Cerebellar cortex (tissue), 1 donor: ENCODE results near the gene TREML1.

Experiments used
- DNase-seq: peaks from one replicate; pipeline ENCODE4 v3.0.0-alpha.2; 2015; ENCODE audit warnings: low spot score

Gene TREML1

GRCh38 chr6:41177695-41178094, 23.5 kb upstream of the TREML1 start:
- no peak for DNase-seq

DNA sequence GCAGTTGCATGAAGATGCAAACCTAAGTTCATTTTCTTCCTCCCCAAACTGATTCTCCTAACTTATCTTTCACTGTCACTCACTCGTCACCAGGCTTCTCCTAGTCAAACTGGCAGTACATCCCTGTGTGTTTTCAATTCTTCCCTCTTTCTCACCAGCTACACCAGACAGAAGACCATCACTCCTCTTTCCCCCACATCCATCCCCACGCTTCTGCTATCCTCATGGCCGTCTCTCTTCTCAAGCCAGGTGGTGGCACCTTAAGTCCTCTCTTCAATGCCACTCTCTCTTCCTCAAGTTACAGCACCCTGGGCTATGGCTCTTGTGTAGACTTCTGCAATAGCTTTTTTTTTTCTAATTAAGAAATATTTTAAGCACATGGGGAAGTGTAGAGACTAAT, 23.1 kb upstream of the TREML1 start:
- DNase-seq: no peak

- DNase-seq: no peak
These were observed 22.0 kb upstream of the TREML1 start for GRCh38 chr6:41176189-41176588.

DNA sequence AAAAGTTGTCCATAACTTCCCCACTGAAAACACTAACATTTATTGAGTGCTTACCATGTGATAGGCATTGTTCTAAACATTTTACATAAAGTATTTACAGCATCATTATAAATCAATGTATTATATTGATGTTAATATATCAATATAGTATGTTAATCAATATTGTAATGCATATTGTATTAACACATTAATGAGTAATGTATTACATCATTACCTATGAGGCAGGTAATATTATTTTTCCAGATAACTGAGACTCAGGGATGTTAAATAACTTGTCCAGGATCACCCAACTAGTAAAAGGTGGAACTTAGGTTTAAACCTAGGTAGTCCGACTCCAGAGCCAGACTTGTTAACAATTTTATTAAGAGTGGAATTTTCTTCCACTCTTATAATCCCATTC, 20.9 kb upstream of the TREML1 start:
- DNase-seq: no peak

DNA sequence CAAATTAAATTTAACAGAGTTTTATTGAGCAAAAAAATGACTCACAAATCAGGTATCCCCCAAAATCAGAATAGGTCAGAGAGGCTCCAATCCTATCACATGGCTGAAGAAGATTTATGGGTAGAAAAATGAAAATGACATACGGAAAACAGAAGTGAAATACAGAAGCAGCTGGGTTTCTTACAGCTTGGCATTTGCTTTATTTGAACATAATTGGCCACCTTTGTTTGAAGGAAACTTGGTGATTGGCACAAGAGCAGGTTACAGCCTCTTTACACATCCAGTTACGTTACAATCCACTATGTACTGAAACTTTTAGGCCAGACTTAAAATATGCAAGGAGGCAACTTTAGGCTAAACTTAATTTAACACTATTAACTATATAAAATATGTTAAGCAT, 20.5 kb upstream of the TREML1 start:
- no peak for DNase-seq

DNA sequence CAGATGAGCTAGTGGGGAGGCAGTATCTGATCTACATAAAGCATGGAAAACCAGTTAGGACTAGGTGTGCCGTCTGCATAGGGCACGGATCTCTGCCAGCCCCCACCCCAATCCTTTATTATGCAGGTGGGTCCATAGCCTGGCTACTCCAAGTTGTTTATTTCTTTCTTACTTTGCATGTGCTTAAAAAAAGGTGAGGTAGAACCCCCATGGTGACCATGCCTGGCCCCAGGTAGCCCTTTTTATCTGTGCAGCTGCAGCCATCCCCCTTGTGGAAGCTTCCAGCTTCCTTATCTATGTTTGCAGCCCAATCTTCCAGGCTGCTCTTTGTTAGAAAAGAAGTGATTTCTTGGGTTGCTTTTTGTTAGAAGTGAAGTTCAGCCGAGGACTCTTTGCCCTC, 17.8 kb upstream of the TREML1 start:
- no peak for DNase-seq

DNA sequence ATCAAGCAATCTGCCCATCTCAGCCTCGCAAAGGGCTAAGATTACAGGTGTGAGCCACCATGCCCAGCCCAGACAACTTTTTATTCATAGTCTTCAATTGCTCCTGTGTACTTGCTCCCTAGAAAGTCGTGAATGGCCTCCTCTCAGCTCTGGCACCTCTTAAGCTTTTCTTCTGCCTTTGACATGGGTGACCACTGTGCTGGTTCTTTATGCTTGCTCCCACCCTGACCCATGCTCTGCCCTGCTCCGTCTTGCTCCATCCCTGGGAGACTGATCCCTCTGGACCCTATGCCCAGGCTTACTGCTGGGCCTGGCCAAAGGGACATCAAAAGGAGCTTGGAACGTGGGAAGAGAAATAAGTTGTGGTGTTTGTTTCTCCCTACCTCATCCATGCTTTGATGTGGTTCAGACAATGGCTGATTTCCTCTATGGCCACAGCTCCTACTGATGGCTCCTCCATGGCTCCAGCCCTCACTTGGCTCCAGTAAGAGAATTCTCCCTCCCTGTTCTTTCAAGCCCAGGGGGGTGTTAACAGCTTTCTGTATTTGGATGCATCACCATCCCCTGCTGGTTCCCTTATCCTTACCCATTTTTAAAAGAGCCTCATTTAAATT, 16.5 kb upstream of the TREML1 start:
- no peak for DNase-seq

DNA sequence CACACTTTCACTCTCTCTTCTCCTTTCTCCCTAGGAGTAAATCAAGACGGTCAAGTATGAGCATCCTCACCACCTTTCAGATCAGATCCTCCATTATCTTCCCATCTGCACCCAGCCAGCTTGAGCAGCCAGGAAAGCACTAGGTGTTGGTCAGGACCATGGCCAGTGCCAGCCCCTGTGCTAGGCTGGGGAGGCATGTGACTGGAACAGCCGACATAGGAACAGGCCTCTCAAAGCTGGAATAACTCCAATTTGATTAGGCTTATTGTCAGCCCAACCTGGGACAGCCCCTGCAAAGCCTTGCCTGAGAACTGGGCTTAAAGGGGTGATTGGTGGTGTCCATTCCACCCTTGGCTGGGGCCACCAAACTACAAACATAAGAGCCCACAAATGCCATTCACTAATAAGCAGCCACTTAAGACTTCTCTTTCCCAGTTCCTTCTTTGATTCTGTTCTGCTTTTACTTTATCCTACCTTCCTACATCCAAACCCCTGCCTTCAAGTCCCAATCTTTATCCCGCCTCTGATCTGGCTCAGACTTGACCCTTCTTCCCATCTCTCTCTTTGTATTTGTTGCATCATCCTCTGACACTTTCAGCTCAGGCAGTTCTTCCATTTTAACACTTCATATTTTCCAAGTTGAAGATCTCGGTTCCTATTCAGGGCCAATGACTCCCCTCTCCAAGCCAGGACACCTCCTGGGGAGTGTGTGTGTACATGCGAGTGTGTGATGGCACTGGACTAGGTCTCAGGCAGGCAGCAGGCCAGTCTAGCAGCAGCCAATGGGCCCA, 13.2 kb upstream of the TREML1 start:
- DNase-seq: no peak

- DNase-seq: no peak
These were observed 10.5 kb upstream of the TREML1 start for GRCh38 chr6:41164551-41165120.

DNA sequence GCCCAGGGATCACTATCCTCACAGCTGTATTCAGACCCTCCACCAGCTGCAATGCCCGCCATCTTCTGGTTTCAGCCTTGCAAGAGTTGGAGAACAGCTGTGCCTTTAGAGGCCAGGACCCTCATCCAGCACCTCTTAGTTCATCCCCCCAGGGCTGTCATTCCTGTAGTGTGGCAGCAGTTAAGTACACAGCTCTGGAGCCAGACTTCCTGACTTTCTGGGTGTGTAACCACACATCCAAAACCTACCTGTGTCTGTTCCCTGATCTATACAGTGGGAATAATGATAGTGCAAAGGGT, 9.2 kb upstream of the TREML1 start:
- no peak for DNase-seq

GRCh38 chr6:41162687-41163418, 8.7 kb upstream of the TREML1 start, which contains the start of gene TREM2:
Gene TREM2 (minus strand): TSS chr6:41163116. CDS start chr6:41163082, 34 bp downstream.
- DNase-seq: no peak

DNA sequence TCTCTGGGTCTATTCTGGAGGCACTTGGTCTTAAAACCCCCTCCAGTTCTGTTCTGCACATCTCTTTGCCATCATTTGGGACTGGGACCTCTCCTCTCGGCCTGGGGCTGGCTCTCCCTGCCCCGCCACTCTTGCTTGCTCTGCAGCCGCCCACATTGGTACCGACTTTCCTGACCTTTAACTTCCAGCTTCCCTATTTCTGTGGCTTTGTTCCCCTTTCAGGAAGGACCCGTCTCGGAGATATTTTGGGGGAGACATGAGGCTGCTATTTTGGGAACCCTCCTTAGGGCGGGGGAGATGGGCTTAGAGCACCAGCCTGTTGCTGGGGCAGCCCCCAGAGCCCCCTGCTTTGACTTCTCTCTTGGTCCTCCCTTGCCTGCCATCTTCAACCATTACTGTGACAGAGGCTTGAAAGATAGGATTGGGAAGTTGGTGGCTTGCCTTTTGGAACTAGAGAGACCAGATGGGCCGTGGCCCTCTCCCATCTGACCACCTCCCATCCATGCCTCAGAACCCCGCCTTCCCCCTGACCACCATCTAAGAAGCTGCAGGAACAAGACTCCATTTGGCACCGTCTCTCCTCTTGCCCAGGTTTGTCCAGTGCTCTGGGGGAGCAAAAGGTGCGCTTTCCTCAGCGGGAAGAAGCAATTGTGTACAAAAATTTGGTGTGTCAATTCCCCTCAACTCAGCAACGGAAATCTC, 7.9 kb upstream of the TREML1 start:
- no peak for DNase-seq

- no peak for DNase-seq
These were observed 7.2 kb upstream of the TREML1 start for GRCh38 chr6:41161380-41161779.

DNA sequence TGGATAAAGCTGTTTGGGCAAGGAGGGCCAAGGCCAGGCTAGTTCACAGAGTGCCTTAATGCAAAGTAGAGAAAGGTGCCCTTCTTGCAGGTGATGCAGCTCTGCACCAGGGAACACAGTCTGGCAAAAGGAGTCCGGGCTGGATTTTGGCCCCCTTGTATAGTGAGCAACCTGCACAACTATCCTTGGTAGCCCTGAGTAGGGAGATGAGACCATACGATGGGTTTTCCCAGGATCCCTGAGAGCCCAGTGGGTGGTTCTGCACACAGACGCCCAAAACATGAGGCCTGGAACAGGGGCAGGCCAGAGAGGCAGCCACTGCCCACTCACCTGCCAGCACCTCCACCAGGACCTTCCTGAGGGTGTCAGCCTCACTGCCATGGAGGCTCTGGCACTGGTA, 6.8 kb upstream of the TREML1 start:
- no peak for DNase-seq

GRCh38 chr6:41159415-41160082, 5.4 kb upstream of the TREML1 start:
- no peak for DNase-seq

DNA sequence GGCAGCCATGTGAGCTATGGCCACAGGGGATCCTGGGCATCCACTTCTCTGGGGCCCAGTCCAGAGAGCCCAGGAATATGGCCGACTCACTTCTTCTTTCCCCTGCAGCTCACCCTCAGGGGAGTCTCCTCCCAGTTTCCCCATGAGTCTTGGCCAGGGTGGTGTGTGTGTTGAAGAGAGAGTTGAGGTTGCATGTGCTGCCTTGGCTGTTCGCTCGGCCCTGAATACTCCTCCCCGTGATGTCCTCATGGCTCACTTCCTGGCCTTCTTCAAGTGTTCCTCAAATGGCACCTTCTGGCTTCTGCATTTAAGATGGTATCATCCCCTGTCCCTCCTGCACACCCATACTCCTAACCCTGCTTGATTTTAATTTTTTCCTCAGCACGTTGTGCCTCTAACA, 3.2 kb upstream of the TREML1 start:
- no peak for DNase-seq

DNA sequence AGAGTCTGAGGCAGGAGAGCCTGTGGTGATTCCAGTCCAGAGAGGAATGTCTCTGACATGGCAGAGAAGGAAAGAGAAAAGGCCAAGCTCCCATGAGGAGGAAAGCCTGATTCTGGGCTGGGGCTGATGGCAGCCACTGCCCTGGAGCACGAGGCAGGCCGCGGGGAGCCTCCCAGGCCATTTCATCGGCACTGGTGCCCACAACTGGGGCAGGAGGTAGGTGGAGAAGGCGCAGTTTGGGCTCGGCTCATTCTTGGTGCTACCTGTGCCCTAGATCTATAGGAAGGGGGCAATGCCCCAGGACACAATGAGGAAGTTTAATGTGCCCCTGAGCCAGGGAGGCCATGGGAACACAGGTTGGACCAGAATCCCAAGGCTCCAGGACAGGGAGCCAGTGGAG, 2.6 kb upstream of the TREML1 start:
- DNase-seq: no peak

DNA sequence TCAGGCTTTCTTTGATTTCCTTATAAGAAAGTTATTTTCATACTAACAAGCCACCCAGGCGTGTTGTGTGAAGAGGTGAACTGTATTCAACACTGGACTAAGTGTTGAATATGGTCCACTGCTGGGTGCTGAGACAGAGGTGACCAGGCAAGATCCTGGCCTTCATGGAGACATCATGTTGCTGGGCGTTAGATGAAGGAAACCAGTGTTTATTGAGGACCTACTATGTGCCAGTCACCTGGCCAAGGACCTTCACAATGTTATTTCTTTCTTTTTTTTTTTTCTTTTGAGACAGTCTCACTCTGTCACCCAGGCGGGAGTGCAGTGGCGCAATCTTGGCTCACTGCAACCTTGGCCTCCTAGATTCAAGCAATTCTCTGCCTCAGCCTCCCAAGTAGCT, 1.9 kb upstream of the TREML1 start:
- DNase-seq: no peak

- DNase-seq: no peak
These were observed 1.1 kb upstream of the TREML1 start for GRCh38 chr6:41155132-41155805.

DNA sequence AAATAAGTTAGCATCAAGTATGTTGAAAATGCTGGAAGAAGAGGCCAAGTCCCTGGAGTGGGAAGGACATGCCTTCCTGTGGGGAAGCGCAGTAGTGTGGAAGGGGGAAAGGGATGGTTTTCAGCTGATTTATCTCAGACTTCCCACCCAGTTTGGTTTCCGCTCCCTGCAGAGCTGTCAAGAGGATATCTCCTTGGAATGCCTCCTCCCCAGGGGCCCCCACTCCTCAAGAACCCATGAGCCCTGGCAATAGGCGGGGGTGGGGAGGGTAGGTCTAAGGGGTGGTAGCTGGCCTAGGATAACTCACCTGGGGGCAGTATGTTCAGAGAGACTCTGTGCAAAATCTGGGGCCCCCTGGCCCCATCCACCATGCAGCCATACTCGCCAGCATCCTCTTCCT, 696 bp downstream of the TREML1 start:
- DNase-seq: no peak

GRCh38 chr6:41150671-41151070, 3.5 kb downstream of the TREML1 start:
- no peak for DNase-seq
